Fibroblast of the aortic adventitia (primary cell): ENCODE results near the gene GP5. TPM values are rescaled to one million over a fixed set of nuclear protein-coding genes. Genes with fewer than 3 reads are reported as not detected.

Experiments used
- DNase-seq: peaks from one replicate; pipeline ENCODE4 v3.0.0-alpha.2; 2010; ENCODE audit warnings: low read depth
- H3K4me3 ChIP-seq: 2 replicates; pipeline ENCODE4 v1.5.1; 2011; ENCODE audit warnings: low read depth, mild to moderate bottlenecking, control low read depth, low read length, moderate library complexity
- CTCF ChIP-seq: IDR thresholded peaks from 2 replicates; pipeline ENCODE4 v1.5.1; 2011; ENCODE audit warnings: mild to moderate bottlenecking, low read length, control low read depth, inconsistent platforms; ENCODE audit not compliant: insufficient read depth
- total RNA-seq: library from RNA; depleted of rRNA; stranded (reverse); fragments of >200 nt; gene quantifications from 2 replicates; pipeline ENCODE4 v1.2.3, GENCODE V29; 2012; ENCODE audit warnings: low replicate concordance

The GP5 gene
- total RNA-seq, 1 donor = 0.09 TPM

GRCh38 chr3:194401346-194401745 lies 2.3 kb upstream of the GP5 start:
- no peak for DNase-seq
- H3K4me3 ChIP-seq = no peak overlapping the region
- TF ChIP-seq CTCF = no peak

- no peak for TF ChIP-seq CTCF
- DNase-seq = no peak
- no peak overlapping the region for H3K4me3 ChIP-seq
These were observed 877 bp upstream of the GP5 start for GRCh38 chr3:194399874-194400411.

GRCh38 chr3:194397757-194398312 lies 1.2 kb downstream of the GP5 start:
- DNase-seq = no peak
- no peak for TF ChIP-seq CTCF
- no peak overlapping the region for H3K4me3 ChIP-seq

GRCh38 chr3:194396859-194397756 lies 2.0 kb downstream of the GP5 start:
- no peak overlapping the region for H3K4me3 ChIP-seq
- DNase-seq = no peak
- no peak for TF ChIP-seq CTCF

- no peak for DNase-seq
- no peak for TF ChIP-seq CTCF
- no peak overlapping the region for H3K4me3 ChIP-seq
These were observed 2.6 kb downstream of the GP5 start for GRCh38 chr3:194396539-194396858.

GRCh38 chr3:194395778-194396538 lies 3.1 kb downstream of the GP5 start:
- no peak for TF ChIP-seq CTCF
- H3K4me3 ChIP-seq = no peak overlapping the region
- DNase-seq = no peak
